Stimulated activated effector memory CD8-positive, alpha-beta T cell treated with anti-CD3 and anti-CD28 coated beads, Interleukin-12 subunit alpha, Interleukin-12 subunit beta, amount 100 ng/mL, for 72 hours (primary cell): ENCODE data around the gene NT5M.
"Not testable (repeated sequence)": the region's sequence is repeated elsewhere in the genome, so short reads cannot be mapped to it uniquely, and the experiment has no call there.

Experiments used
- ATAC-seq: fragments of 150-1000 bp; cut with Tn5 transposase; 2 replicates; pipeline ENCODE4 v1.10.0; 2021
- DNase-seq, 2 donors: peaks; one replicate each; pipeline ENCODE4 v3.0.0; 2021 to 2022; ENCODE audit warnings: low spot score in 2 of 2
- H3K27ac Mint-ChIP-seq: one replicate; pipeline ENCODE4 v1.8.0; 2022; ENCODE audit warnings: mild to moderate bottlenecking, mixed read lengths
- H3K36me3 Mint-ChIP-seq: one replicate; pipeline ENCODE4 v1.8.0; 2022; ENCODE audit warnings: mild to moderate bottlenecking, mixed read lengths
- H3K4me1 Mint-ChIP-seq: one replicate; pipeline ENCODE4 v1.8.0; 2022; ENCODE audit warnings: mixed read lengths
- H3K4me3 Mint-ChIP-seq: one replicate; pipeline ENCODE4 v1.8.0; 2022; ENCODE audit warnings: mild to moderate bottlenecking, mixed read lengths
- H3K9me3 Mint-ChIP-seq: one replicate; pipeline ENCODE4 v1.8.0; 2022; ENCODE audit warnings: mixed read lengths

The NT5M gene

DNA sequence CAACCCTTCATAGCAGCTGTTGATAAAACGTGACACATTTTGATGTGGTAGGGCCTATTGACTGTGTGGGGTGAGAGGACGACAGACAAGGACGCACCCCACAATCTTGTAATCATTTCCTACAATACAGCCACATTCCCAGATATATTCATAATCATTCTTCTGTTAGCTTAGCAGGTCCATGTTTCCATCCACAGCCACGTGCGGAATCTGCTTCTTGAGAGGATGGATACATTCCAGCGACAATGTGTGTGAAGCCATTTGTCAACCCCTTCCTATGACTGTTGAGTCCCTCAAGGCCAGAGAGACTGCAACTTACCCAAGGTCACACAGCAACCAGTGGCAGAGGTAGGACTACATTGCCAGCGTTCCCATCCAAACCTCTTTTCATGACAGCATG lies 13.5 kb upstream of the NT5M start:
- H3K27ac Mint-ChIP-seq, result no peak overlapping the region
- no peak overlapping the region for H3K4me3 Mint-ChIP-seq
- no peaks in the 10 kb centered on the region for H3K9me3 Mint-ChIP-seq
- H3K4me1 Mint-ChIP-seq, result no peaks in the 10 kb centered on the region
- H3K36me3 Mint-ChIP-seq, result no peaks in the 10 kb centered on the region
- DNase-seq (no peak), ATAC-seq (no peak)

DNA sequence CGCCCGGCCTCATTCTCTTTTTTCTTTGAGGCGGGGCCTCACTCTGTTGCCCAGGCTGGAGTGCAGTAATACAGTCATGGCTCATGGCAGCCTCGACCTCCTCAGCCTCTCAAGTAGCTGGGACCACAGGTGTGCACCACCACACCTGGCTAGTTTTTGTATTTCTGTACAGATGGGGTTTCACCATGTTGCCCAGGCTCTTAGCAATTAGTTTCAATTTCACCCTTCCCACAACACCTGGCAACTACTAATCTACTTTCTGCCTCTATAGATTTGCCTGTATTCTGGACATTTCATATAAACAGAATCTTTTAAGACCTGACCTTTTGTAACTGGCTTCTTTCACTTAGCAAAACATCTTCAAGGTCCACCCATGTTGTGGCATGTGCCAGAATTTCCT lies 8.0 kb upstream of the NT5M start:
- Mint-ChIP-seq H3K4me1 (no peaks in the 10 kb centered on the region), H3K4me3 (no peak overlapping the region), H3K9me3 (no peaks in the 10 kb centered on the region), H3K27ac (no peak overlapping the region), H3K36me3 (no peaks in the 10 kb centered on the region)
- ATAC-seq (no peak), DNase-seq (no peak)

DNA sequence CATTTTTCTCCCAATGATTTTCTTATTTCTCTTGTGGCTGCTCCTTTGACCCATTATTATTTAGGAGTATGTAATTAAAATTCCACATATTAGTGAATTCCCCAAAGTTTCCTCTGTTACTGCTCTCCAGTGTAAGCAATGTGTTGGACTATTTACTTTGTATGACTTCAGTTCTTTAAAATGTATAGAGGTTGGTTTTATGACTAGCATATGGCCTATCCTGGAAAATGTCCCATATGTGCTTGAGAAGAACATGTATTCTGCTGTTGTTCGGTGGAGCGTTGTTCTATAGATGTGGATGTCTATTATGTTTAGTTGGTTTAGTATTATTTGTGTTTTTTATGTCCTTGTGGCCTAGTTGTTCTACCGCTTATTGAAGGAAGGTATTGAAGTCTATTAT lies 6.0 kb upstream of the NT5M start:
- Mint-ChIP-seq H3K9me3 (no peaks in the 10 kb centered on the region), H3K4me3 (no peak overlapping the region), H3K36me3 (no peaks in the 10 kb centered on the region), H3K27ac (no peak overlapping the region), H3K4me1 (no peaks in the 10 kb centered on the region)
- no peak for ATAC-seq
- DNase-seq, result no peak

DNA sequence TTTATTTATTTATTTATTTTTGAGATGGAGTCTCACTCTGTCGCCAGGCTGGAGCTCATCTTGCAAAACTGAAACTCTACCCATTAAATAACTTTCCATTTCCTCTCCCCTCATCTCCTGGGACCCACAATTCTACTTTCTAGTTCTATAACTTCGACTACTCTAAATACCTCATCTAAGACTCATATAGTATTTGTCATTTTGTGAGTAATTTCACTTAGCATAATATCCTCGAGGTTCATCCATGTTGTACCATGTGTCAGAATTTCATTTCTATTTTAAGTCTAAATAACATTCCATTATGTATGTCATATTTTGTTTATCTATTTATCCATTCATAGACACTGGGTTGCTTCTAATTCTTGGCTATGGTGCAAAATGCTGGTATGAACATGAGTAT lies 5.1 kb upstream of the NT5M start:
- ATAC-seq (peak; percentile 78), DNase-seq (no peak)
- Mint-ChIP-seq H3K4me1 (peaks cover 4% of the 10 kb centered on the region), H3K4me3 (no peak overlapping the region), H3K9me3 (no peaks in the 10 kb centered on the region), H3K27ac (no peak overlapping the region), H3K36me3 (no peaks in the 10 kb centered on the region)

DNA sequence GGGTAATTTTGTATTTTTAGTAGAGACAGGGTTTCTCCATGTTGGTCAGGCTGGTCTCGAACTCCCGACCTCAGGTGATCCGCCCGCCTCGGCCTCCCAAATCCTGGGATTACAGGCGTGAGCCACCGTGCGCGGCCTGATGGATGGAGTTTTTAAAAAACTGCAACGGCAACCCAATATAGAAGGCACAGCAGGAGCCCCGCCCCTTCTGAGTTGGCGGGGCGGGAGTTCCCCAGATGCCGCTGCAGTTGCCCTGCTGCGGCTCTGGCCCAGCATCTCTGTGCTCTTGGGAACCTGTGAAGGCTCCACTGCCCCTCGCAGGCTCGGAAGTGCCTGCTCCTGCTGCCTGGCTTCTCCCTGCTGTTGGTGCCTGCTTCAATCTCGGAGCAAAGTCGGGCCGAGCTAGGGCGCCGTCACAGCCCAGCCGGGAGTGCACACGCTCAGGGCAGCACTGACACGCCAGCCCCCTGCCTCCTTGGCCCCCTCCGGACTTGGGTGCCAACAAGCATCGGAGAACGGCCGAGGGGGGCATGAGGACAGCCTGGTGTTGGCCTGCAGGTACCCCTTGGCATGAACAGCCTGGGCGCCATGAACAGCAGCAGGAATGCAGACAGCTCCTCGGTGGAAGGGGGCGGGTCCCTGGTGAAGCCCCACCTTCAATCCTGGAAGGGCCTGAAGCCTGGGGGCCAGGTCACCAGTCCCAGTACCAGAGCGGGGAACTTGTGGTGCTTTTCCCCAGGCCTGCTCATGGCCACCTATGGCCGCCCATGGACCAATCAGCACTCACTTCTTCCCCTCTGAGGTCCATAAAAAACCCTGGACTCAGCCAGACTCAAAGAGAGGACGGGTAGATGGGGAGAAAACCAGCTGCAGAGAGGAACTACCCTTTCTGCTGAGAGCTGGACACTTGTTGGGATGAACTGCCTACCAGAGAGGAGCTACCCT lies 2.3 kb upstream of the NT5M start:
- Mint-ChIP-seq H3K4me3 (peak overlapping the region; percentile 43), H3K36me3 (no peaks in the 10 kb centered on the region), H3K4me1 (peaks cover 24% of the 10 kb centered on the region), H3K27ac (no peak overlapping the region), H3K9me3 (no peaks in the 10 kb centered on the region)
- ATAC-seq, result peak; percentile 55
- peak; percentile 10 to 59 for DNase-seq

DNA sequence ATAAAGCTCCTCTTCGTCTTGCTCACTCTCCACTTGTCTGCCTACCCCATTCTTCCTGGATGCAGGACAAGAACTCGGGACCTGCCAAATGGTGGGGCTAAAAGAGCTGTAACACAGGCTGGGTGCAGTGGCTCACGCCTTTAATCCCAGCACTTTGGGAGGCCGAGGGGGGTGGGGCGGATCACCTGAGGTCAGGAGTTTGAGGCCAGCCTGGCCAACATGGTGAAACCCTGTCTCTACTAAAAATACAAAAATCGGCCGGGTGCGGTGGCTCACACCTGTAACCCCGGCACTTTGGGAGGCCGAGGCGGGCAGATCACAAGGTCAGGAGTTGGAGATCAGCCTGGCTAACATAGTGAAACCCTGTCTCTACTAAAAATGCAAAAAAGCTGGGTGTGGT lies 1.5 kb upstream of the NT5M start:
- not testable (repeated sequence) for H3K36me3 Mint-ChIP-seq, H3K9me3 Mint-ChIP-seq, ATAC-seq, H3K27ac Mint-ChIP-seq, DNase-seq
- Mint-ChIP-seq H3K4me1 (peaks cover 24% of the 10 kb centered on the region), H3K4me3 (peak overlapping the region; percentile 77)

DNA sequence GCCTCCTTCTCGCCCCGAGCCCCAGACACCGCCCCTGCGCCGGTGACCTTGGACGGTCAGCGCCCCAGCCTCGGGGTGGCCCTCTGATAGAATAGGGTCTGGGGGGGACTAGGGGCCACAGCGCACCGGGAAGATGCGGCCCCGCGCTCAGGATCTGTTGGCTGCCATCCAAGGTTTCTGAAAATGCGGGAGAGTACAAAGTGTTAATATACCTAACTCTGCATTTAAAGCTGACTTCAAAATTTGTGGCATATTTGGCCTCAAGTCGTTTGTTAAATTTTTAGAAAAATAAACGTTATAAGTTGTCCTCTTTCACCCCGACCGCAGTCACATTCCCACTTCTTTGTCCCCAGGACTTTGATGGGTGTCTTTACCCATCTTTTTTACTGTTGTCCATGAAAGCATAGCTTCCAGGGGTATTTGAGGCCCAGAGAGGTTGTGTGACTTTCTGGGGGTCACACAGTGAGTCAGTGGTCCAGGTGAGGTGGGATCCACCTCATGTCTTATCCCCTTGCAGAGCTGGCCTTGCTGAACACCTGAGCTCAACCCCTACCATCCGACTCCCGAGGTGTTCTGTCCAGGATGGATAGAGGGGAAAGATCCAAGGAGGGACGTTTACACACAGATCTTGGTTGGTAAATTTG lies 796 bp downstream of the NT5M start:
- Mint-ChIP-seq H3K27ac (peak overlapping the region; percentile 58), H3K36me3 (no peaks in the 10 kb centered on the region), H3K9me3 (no peaks in the 10 kb centered on the region), H3K4me1 (peaks cover 24% of the 10 kb centered on the region), H3K4me3 (peak overlapping the region; percentile 77)
- ATAC-seq (no peak), DNase-seq (no peak)

DNA sequence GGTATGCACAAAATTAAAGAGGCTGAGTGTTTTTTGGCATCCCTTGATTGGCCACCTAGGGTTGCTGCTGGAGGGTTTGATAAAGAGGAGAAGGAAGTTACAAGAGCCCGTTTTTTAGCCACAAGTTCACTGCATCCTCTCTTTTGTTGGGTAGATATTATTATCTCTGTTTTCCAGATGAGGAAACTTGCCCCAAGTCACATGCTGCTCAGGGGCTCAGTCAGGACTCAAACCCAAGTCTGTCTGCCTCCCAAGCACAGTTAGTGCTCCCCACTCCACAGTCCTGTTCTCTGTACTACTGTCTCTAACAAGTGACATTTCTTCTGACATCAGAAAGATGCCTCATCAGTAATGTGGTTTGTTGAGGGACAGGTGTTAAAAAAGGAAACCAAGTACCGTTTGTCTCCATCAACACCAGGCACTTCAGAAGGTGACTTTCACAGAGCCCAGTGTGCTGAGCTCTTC lies 1.4 kb downstream of the NT5M start:
- Mint-ChIP-seq H3K9me3 (no peaks in the 10 kb centered on the region), H3K4me1 (peaks cover 24% of the 10 kb centered on the region), H3K27ac (peak overlapping the region; percentile 58), H3K4me3 (peak overlapping the region; percentile 77), H3K36me3 (no peaks in the 10 kb centered on the region)
- DNase-seq (no peak), ATAC-seq (peak; percentile 76)

DNA sequence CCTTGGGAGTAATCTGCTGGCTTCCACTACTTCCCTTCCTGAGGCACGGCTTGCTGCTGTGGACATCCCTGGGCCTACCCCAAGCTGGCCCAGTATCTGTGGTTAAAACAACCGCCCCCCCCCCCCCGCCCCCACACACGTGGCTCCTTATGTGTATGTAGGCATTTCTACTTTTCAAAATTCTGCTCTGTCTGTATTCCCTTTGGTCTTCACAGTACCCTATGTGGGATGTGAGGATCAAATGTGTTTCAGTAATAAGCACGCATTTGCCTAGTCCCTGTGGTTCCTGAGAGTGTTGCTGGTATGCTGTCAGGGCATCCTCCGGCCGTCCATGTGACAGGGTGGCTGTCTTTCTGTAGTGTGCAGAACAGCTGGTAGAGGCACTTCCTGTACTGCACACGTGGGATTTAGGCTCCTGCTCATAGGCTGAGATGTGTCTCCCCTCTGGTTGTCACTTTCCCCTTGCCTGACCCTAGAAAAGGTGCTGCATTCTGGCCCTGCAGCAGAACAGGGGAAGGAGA lies 2.2 kb downstream of the NT5M start:
- DNase-seq (peak; percentile 17 to 66), ATAC-seq (peak; percentile 79)
- H3K27ac Mint-ChIP-seq, result no peak overlapping the region
- no peaks in the 10 kb centered on the region for H3K36me3 Mint-ChIP-seq
- H3K4me1 Mint-ChIP-seq, result peaks cover 24% of the 10 kb centered on the region
- H3K9me3 Mint-ChIP-seq, result no peaks in the 10 kb centered on the region
- peak overlapping the region; percentile 77 for H3K4me3 Mint-ChIP-seq

DNA sequence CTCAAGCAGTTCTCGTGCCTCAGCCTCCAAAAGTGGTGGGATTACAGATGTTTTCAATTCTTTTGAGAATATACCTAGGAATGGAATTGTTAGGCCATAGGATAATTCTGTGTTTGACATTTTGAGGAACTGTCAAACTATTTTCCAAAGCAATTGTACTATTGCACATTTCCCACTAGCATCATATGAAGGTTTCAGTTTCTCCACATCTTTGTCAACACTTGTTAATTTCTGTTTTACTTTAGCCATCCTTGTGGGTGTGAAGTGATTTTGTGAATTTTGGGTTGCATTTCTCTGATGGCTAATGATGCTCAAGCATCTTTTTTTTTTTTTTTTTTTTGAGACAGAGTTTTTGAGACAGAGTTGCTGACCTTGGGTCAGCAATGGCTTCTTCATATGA lies 6.2 kb downstream of the NT5M start:
- peaks cover 20% of the 10 kb centered on the region for H3K4me1 Mint-ChIP-seq
- H3K9me3 Mint-ChIP-seq, result no peaks in the 10 kb centered on the region
- no peak overlapping the region for H3K4me3 Mint-ChIP-seq
- H3K27ac Mint-ChIP-seq, result no peak overlapping the region
- H3K36me3 Mint-ChIP-seq, result no peaks in the 10 kb centered on the region
- DNase-seq (no peak), ATAC-seq (no peak)

DNA sequence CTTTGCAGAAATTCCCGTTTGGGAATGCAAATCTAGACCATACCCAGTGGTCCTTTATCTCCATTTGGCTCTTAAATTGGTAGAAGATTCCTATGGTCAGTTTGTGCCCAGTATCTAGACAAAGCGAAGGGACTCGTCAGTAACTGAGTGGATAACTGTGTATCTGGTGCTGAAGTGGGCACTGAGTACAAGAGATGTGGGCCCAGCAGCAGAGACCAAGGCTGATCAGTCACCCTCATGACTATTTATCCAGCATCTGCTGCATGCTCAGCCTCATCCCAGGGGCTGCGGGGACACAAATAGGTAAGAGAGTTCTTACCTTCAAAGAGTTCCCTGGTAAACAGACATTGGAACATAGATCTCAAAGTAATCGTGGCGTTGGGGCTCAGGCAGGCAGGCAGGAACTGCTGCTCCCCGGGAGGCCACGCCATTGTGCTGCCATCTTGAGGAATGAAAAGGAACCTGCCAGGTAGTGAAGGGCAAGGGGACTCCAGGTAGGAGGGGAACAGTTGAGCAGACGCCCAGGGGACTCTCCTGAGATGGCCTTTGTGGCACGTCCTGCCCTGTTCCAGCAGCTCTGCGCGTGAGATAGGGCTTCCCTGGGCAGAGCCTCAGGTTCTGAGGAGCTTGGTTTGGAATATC lies 10.3 kb downstream of the NT5M start:
- ATAC-seq, result peak; percentile 91
- no peak overlapping the region for H3K27ac Mint-ChIP-seq
- H3K4me3 Mint-ChIP-seq, result no peak overlapping the region
- peak; percentile 44 to 70 for DNase-seq
- peaks cover 6% of the 10 kb centered on the region for H3K4me1 Mint-ChIP-seq
- no peaks in the 10 kb centered on the region for H3K9me3 Mint-ChIP-seq
- no peaks in the 10 kb centered on the region for H3K36me3 Mint-ChIP-seq

DNA sequence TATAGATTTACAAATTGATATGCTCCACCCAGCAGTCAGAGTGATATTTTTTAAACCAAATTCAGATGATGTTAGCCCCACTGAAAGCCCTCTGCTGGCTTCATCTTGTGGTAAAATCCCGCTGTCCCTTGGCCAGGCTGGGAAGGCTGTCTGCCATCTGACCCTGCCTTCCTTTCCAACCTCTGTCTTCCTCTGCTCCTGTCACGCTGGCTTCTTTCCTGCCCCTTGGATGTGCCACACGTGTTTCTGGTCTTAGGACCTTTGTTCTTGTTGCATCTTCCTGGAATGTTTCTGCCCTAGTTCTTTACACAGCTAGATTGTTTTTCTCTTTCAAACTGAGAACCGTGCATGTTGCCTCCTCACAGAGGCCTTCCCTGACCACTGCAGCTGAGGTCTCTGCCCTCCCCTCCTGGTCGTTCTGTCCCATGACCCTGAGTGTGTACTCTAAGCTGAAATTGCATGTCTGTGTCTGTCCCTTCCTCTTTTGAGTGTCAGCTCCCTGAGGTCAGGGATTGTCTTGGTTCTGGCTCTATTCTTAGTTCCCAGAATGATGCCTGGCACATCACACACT lies 11.4 kb downstream of the NT5M start:
- no peaks in the 10 kb centered on the region for H3K9me3 Mint-ChIP-seq
- no peak overlapping the region for H3K27ac Mint-ChIP-seq
- ATAC-seq (no peak), DNase-seq (no peak)
- H3K4me1 Mint-ChIP-seq, result peaks cover 6% of the 10 kb centered on the region
- H3K4me3 Mint-ChIP-seq, result no peak overlapping the region
- H3K36me3 Mint-ChIP-seq, result no peaks in the 10 kb centered on the region

DNA sequence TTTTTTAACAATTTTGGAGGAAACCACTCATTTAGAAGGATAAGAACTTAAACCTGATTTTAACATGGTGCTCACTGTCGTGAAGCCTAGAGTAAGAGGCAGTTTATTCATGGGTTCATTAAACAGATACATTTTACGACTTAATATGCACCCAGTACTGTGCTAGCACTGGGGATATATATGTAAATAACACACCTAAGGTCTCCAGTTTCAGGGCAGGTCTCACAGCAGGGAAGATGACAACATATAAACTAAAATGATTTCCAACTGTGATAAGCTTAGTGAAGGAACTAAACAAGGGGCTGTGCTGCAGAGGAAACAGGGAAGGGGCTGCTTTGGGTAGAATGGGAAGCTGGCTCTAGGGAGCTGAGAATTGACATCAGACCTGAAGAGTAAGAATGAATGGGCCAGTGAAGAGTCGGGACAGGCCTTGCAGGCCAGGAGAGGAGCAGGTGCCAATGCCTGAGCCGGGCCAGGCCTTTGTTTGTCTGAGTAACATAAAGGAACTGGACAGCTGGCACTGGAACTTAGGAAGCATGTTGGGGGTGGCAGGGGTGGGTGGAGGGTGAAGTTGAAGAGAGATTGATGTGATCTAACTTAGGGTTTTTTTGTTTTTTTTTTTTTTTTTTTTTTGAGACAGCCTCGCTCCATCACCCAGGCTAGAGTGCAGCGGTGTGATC lies 12.1 kb downstream of the NT5M start:
- Mint-ChIP-seq H3K9me3 (no peaks in the 10 kb centered on the region), H3K4me3 (no peak overlapping the region), H3K27ac (no peak overlapping the region), H3K36me3 (no peaks in the 10 kb centered on the region), H3K4me1 (peaks cover 6% of the 10 kb centered on the region)
- ATAC-seq, result no peak
- no peak for DNase-seq

DNA sequence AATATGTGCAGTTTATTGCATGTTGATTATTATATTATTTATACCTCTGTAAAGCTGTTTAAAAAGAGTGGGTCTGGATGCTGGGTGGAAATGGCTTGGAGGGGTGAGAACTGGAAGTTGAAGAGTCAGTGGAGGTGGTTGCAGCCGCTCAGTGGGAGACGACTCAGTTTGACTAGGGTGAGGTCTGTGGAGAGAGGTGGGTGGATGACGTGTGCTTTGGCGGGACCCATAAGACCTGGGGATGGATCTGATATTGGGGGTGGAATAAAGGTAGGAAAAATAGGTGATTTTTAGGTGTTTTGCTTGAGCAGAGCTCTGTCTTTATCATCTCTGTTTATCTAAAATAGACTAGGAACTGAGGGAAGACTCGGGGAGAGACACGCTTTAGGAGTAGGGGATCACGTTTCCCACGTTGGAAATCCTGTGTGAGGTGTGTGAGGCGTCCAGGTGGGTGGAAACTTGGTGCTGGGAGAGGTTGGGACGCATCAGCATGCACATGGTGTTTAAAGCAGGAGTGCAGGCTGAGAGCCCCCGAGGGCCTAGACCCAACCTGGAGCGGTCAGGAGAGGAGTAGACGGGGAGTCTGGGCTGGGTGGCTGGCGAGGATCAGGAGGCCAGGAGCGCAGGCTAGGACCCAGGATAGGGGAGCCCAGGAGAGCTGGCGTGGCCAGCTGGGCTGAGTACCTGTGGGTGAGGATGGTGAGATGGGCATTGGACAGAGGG lies 17.2 kb downstream of the NT5M start:
- no peak overlapping the region for H3K27ac Mint-ChIP-seq
- H3K36me3 Mint-ChIP-seq, result no peaks in the 10 kb centered on the region
- H3K4me3 Mint-ChIP-seq, result no peak overlapping the region
- H3K9me3 Mint-ChIP-seq, result no peaks in the 10 kb centered on the region
- no peak for ATAC-seq
- DNase-seq, result no peak
- H3K4me1 Mint-ChIP-seq, result no peaks in the 10 kb centered on the region
